HG03439 (cell line): Measurements from ENCODE around the gene PLA2G4D.

Source experiments
- ATAC-seq: cut with Tn5 transposase; IDR thresholded peaks from one replicate; pipeline ENCODE4 v1.9.1; 2021; ENCODE audit warnings: mild to moderate bottlenecking, moderate library complexity; ENCODE audit not compliant: unreplicated experiment

The PLA2G4D gene

DNA sequence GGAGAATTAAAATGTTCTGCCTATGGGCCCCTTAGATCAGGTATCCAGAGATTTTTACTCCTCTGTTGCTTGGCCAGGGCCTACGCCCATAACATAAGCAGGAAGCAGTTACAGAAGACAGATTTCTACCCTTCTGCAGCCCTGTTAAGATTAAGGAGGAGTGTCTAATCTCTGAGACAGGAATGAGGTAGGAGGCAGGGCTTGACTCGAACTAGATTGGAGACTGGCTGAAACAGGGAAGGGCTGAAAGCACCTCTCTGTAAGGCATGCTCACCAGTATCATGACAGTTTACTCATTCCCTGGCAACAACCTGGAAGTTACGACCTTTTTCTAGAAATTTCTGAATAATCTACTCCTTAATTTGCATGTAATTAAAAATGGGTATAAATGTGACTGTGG is 16.7 kb downstream of the PLA2G4D start:
- no peak for ATAC-seq

DNA sequence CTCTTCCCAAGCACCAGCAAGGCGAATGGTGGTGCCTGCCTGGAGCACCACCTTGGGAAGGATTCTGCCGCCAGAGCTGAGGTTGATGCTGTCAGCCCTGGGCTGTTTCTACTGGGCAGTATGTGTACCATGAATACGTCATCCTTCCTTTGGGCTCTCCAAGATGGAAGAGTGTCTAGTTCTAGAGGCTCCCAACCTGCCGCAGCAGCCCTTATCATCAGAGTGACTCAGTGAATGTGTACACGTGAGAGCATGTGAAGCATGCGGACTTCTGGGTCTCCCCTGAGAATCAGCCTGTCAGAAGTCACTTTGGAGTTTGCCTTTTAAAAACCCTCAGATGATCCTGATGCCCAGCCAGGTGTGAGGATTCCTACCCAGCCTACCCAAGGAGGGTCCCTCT is 20.9 kb downstream of the PLA2G4D start:
- ATAC-seq = no peak

DNA sequence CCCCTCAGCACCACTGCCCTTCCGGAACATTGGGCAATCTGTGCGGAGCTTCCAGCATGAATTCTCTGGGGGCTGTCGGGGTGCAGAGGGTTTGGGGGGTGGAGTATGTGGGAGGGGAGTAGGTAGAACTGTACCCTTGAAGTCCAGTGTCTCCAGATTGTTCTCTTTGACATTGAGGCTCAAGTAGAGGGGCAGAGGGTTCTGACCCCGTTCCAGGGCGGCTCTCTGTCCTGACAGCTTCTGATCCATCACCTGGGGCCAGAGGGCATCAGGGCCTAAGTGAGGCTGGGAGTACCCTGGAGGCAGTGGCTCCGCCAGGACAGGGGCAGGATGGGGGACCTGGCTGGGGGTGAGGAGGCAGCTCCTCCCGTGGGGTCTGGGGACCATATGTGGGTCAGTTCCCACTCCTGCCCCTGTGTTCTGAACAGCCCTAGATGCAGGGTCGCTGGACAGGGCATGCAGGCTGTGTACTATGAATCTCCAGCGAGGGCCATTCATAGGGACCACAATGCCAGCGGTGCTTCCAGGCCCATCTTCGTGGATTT is 22.1 kb downstream of the PLA2G4D start:
- no peak for ATAC-seq

DNA sequence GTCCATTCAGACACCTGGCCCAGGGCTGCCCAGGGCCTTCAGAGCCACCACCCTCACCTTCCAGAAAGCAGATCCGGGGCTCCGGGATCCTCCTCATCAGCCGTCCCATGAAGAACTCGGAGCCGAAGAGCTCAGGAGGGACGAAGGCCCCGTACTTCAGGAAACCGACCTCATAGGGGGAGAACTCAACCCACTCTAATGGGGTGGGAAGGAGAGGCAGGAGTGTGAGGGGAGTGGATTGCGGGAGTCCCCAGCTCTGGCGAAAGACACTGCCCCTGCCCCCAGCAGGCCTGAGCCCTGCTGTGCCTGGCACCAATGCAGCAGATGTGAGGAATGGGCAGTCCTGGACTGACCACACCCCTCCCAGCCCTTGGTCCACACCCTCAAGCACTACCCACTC is 22.6 kb downstream of the PLA2G4D start:
- ATAC-seq = no peak

DNA sequence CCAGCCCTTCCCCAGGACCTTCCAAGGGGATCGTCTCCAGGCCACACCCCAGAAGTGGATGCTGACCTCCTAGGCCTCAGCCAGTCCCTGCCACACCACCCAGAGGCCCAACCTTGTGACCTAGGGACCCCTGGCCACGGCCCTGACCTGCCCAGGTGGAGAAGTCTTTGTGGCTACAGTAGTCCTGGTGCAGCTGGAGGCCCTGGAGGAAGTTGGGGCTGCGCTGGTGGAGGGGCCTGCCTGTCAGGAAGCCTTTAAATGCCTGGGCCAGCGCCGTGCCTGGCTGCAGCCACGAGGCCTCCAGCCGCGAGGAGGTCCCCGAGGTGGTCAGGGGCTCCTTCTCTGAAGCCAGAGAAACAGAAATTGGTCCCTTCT is 23.4 kb downstream of the PLA2G4D start:
- no peak for ATAC-seq

DNA sequence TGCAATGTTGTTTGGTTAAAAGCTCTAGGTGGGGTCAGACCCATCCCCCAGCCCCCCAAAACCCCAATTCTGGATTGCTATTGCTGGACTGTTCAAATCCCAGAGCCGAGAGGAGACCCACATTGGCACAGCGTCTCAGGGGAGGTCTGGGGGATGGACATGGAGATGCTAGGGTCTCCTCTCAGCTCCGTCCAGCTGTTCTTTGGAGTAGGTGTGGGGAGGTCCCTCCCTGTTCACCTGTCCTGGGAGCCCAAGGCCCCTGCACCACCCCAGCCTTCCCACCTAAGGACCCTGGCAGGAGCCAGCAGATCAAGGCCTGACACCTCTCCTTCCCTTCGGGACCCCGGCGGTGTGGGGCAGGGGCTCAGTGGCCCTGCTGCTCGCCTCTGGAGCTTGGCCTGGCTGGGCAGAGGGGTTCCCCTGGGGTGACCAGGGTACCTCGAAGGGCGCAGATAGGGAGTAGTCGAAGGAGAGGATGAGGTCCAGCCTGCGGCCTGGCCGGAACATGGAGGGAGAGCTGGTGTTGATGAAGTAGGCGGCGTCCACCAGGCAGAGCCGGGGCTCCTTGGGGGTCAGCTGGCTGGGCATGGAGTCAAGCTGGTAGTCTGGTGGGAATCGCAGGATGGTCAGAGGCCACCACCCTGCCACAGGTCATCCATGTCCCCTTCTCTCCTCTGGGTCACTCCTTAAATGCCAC is 23.9 kb downstream of the PLA2G4D start:
- no peak for ATAC-seq

DNA sequence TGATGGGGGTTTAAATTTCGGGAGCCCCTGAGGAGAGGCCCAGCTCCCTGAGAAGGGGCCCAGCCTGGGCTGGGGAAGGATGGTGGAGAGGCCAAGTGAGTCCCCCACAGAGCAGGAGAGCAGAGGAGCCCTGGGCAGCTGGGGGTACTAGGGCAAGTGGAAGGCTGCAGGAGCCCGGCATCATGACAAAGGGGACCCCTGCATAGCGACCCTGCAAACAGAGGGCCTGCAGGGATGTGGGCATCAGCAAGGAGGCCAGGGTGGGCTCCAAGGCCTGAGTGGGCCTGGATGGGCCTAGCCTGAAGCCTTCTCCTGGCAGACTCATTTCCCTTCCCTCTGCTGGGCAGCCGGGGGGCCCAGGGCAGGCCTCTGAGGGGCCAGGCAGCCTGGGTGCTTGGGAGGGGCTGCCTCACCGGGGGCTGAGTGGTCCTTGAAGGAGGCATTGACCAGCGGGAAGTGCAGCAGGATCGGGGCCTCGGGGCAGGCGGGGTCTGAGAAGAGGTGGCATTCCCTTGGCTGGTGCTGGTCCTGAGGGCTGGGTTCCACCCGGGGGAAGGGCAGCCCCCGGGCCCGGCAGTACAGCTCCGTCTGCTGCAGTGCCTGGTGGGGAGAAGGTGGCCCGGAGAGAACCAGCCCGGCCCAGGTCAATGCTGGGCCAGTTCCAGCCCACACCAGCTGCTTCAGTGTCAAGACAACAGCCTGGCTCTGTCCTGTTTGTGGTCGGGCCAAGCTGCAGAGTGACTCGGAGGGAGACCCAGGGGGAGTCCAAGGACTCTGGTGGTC is 24.7 kb downstream of the PLA2G4D start:
- no peak for ATAC-seq

DNA sequence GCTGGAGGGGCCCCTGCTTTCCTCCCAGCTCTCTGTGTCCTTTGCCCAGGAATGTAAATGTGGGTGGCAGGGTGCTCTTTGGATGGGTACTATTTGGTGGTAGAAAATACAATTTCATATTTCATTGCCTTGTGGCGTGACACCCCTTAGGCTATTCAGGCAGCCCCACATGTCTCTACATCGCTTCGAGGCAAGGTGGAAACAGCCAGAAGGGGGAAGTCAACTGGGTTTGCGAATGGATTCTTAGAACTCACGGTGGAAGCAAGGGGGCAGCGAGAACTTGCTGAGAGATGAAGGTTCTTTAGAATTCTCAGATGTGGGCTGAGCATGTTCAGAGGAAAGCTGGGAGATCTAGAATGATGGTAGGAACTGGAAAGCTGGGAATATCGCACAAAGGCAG is 25.3 kb downstream of the PLA2G4D start:
- no peak for ATAC-seq

DNA sequence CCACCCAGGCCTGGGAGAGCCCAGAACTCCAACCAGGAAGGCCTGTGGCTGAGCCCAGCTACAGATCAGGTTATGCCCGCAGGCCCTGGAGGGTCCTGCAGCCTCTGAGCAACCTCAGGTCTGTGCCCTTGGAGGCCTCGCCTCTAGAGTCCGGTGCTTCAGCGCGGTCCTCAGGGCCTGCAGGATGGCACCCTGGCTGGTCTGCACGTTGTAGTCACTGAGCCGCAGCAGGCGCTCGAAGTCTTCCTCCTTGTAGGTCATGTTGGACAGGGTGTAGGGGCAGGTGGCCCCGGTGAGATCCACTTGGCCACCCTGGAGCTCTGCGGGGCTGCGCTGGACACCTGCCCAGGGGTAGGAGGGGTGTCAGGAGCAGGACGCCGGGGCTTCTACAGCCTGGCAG is 25.8 kb downstream of the PLA2G4D start:
- no peak for ATAC-seq

DNA sequence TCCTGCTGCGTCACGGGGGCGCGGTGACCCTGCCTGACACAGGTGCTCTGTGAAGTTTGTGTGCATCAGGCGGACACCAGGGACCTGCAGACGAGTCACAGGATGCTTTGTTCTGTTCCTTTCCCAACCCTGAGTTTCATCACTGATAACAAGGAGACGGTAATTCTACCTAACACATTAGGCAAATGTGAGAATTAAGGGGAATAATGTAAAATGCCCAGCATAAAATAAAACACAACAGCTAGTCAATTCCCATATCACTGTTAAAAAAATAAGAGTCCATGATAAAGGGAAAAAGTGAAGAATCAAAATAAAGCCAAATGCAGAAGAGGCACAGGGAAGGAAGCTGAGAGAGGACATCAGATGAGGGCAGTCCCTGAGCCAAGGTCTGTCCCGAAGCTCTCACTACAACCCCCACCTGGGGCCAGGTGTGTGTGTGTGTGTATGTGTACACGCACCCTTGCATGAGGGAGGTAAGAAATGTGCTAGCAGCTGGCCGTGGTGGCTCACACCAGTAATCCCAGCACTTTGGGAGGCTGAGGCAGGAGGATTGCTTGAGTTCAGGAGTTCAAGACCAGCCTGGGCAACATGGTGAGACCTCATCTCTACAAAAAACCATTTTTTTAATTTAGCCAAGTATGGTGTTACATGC is 27.5 kb downstream of the PLA2G4D start:
- ATAC-seq = no peak

DNA sequence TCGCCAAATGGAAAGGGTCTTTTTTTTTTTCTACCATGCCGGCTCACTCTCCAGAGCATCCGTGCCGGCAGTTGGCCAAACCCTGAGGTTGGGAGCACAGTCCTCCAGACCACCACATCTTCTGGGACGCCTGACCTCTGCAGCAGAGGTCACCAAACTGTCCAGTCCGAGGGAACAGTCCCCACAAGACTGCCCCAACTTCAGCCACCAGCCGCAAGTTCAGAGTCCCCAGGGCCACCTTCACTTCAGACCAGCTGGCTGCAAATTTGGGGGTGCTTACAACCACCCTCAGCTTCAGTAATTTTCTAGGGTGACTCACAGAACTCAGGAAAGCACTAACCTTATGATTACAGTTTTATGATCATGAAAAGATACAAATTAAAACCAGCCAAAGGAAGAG is 28.9 kb downstream of the PLA2G4D start:
- ATAC-seq = no peak

DNA sequence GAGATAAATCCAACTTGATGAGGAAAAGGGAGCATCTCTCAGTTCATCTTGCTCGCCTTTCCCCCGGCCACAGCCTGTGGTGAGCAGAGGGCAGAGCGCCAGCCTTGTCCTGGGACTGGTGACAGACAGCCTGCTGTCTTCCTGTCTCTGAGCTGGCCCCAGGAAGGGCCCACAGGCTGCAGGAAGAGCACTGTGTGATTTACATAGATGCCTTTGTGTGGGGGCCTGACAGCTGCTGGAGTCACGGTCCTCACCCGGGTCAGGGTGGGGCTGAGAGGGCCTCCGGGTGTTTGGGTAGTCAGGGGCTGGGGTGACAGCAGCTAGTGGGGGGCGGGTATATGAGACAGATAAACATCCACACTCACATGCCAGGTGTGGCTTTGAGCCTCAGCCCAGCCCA is 29.3 kb downstream of the PLA2G4D start:
- ATAC-seq = no peak

DNA sequence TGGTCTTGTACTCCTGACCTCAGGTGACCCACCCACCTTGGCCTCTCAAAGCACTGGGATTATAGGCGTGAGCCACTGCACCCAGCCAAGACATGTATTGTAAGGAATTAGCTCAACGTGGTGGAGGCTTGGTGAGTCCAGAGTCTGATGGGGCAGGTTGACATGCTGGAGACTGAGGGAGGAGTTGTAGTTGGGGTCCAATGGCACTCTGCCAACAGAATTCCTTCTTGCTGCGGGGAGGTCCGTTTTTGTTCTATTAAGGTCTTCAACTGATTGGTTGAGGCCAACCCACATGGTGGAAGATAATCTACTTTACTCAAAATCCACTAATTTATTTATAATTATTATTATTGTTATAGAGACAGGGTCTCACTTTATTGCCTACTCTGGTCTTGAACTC is 30.1 kb downstream of the PLA2G4D start:
- no peak for ATAC-seq

DNA sequence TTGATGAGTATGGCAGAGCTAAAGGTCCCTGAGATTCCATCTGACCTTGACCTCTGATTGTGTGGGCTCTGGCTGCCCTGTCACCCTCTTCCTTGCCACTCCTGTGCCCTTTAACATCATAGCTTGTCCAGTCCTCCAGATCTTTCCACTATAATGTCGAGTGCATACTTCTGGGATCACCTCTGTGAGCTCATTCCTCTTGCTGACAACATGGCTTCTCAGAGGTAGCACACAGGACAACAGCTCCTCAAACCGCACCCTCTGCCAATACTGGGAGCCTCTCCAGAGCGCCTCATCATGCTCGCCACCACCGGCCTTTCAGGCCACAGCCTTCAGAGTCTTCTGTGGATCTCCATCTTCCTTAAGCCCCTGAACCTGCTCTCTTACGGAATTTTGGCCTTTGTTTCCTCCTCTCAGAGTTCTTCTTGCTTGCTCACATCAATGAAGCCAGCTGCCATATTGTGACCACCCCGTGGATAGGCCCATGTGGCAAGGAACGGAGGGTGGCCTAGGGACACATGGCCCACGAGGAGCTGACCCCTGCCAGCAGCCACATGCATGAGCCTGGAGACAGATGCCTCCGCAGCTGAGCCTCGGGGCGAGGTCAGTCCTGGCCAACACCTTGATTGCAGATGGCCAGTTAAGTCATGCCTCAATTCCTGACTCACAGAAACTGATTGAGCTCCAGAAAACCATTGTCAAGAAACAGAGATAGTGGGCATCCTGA is 31.1 kb downstream of the PLA2G4D start:
- ATAC-seq = no peak

DNA sequence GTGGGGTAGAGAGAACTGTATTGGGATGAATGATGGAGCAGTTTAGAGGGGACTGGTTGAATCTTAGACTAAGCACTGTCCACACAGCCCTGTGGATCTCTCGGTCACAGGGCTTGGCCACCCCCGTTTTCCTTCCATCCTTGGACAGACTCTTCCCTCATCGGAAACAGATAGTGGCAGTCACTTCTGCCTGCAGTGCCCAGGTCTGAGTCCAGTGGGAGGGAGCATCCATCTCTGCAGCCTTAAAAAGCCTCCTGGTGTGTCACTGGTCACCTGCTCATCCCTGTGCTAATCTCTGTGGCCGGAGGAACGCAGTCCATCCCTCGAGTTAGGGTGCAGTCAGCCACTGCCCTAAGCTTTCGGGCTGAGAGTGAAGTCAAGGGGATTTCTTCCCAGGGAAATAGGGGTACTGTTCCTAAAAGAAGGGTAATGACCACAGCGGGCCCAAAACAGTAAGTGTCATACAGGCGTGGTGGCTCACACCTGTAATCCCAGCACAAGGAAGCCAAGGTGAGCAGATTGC is 32.0 kb downstream of the PLA2G4D start:
- no peak for ATAC-seq

DNA sequence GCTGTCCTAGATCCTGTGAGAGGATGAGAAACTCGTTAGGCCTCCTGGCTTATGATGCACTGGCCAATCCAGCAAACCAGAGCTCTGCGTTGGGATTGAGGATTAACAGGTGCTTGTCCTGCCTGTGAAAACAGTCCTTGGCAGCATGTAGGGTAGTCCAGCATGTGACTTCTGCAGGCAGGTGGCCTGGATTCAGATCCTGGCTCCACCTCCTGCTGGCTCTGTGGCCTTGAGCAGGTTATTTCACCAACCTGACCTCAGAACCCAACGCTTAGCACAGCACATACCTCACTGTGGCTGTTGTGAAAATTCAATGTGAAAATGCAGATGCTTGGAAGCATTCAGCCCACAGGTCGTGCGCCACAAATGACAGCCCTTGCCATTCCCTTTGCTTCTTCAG is 33.6 kb downstream of the PLA2G4D start:
- no peak for ATAC-seq

DNA sequence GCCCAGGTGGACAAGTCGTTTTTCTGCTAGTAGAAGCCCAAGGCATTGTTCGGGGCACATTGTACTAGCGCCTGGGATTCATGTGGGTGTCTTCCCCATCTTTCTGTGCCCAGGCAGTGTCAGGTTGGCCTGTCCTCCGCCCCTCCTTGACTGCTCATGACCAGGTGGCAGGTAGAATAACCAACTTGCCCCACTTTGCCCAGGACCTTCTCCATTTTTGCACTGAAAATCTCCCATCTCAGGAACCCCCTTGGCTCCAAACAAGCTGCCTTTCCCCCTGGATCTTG is 33.9 kb downstream of the PLA2G4D start:
- no peak for ATAC-seq

DNA sequence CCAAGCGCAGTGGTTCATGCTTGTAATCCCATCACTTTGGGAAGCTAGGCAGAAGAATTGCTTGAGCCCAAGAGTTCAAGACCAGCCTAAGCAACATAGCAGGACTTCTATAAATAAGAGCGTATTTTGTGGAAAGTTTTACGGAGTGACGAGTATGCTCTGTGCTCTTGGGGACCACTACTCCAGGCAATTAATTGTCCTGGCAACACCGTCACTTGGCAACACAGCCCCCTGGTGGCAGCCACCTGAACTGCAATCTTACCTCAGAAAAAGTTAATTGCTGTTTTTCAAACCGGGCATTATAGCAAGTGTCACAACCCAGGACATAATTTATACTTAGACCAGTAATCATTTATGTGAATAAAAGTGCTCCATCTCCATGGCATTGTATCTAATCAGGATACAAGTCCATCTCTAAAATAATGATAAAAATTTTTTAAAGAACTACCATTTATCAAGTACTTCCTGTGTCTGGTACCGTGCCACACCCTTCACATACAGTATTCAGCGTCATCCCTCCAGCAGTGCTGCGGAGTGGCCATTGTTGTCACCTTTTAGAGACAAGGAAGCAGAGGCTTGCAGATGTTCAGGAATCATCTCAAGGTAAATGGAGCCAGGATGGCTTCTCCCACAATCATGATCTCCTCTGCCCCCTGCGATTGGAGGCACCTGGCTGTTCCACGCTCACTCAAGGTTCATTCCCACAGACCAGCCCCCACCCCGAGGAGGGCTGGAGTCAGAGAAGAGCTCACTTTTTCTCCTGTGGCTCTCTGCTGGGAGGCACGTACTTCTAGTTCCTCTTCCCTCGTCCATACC is 34.5 kb downstream of the PLA2G4D start:
- ATAC-seq = no peak

DNA sequence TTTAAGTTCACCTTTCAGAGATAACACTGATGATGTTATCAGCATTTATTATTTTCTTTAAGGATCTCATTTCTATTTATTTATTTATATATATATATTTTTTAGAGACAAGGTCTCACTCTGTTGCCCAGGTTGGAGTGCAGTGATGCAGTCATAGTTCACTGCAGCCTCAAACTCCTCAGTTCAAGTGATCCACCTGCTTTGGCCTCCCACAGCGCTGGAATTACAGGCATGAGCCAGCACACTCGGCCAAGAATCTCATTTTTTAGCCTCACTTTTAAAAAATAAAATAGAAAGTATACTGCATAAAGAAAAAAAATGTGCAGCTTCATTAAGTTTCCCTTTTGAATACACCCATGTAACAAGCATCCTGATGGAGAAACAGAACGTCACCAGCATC is 35.6 kb downstream of the PLA2G4D start:
- no peak for ATAC-seq
